Posterior cingulate gyrus (tissue), 11 donors: Measurements from ENCODE around the gene SPIB.
"Not testable (repeated sequence)": the region's sequence is repeated elsewhere in the genome, so short reads cannot be mapped to it uniquely, and the experiment has no call there.

Source experiments
- DNase-seq, 10 donors: peaks; one replicate each; pipeline versions ENCODE4 v3.0.0 to v3.0.0-alpha.2; 2020 to 2021; ENCODE audit warnings: mixed read lengths in 3 of 10
- intact Hi-C: fragments of 100-400 bp; cut with DNase I; formaldehyde crosslinking; loops from one replicate; pipeline ENCODE4 v1.15.1; 2023

SPIB gene

DNA sequence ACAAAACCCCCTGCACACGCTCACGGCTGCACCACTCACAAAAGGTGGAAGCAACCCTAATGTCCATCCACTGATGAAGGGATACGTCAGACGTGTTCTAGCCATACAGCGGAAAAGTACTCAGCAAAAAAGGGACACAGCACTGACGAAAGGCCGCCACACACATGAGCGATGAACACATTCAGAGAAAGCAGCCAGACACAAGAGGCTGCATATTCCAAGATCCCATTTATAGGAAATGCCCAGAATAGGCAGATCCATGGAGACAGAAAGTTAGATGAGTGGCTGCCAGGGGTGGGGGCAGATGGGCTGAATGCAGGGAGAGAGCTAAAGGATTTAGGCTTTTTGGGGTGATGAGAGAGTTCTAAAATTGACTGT, 30.9 kb upstream of the SPIB start:
- DNase-seq = peak in 3 of 10 donors; percentile 20 to 53 (median 23)
- intact Hi-C loops = no loop called here

GRCh38 chr19:50390295-50390694, 28.4 kb upstream of the SPIB start:
- DNase-seq, intact Hi-C loops: not testable (repeated sequence)

DNA sequence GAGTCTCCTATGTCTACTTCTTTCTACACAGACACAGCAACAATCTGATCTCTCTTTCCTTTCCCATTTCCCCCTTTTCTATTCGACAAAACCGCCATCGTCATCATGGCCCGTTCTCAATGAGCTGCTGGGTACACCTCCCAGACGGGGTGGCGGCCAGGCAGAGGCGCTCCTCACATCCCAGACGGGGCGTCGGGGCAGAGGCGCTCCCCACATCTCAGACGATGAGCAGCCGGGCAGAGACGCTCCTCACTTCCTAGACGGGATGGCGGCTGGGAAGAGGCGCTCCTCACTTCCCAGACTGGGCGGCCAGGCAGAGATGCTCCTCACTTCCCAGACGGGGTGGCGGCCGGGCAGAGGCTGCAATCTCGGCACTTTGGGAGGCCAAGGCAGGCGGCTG, 27.8 kb upstream of the SPIB start:
- DNase-seq = not testable (repeated sequence)

DNA sequence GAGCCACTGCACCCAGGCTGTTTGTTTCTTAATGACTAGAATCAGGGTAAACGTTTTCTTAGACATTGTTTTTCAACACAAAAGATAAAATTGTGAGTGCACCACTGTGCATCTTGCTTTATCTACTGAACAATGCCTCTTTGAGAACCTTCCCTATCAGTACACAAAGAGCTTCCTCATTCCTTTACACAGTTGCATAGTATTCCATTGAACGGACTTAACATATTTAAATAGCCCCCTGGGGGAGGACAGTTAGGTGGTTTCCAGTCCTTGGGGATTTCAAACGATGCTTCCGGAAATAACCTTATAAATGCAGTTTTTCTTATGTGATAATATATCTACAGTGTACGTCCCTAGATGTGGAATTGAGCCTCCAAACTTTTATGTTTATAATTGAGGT, 26.0 kb upstream of the SPIB start:
- DNase-seq = no peak
- intact Hi-C loops = no loop called here

More for the DNA sequence above, 27.8 kb upstream of the SPIB start:
- intact Hi-C loops = not testable (repeated sequence)

DNA sequence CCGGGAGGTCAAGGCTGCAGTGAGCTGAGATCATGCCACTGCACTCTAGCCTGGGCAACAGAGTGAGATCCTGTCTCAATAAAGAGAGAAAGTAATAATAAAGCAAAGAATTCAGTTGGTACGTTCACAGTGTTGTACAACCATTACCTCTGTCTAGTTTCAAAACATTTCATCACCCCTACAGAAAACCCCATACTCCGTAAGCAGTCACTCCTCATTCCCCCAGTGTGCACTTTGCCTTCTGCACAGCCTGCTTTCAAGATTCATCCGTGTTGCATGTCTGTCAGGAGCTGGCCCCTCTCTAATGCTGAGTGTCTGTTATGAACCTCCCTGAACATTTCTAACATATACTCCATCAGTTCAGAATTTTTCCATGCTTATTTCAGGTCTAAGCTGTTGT, 25.1 kb upstream of the SPIB start:
- no peak for DNase-seq
- intact Hi-C loops = no loop called here

- intact Hi-C loops = no loop called here
- DNase-seq = no peak
Observed at GRCh38 chr19:50394017-50394416, 24.7 kb upstream of the SPIB start.

DNA sequence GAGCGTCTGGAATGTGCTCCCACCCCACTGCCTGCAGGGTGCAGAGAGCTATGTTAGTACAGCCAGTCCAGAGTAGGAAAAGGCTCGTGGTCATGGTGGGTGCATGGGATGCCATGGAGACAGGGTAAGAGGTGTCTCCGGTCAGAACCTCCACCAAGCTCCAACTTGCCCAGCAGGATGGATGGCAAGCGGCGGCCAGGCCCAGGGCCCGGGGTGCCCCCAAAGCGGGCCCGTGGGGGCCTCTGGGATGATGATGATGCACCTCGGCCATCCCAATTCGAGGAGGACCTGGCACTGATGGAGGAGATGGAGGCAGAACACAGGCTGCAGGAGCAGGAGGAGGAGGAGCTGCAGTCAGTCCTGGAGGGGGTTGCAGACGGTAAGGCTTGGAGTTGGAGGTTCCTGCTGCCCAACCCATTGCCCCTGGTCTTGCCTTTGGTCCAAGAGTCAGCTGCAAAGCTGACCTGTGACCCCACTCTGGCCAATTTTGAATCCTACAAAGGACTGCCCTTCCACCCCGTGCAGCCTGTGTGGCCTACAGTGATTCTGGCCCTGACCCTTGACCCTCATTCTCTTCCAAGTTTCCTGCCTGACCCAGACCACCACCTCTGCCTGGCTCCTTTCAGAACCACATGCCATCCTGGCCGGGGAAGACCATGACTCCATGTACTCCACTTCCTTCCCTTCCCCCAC, 19.9 kb upstream of the SPIB start:
- peak in 1 of 10 donors; percentile 36 for DNase-seq
- intact Hi-C loops = no loop called here

DNA sequence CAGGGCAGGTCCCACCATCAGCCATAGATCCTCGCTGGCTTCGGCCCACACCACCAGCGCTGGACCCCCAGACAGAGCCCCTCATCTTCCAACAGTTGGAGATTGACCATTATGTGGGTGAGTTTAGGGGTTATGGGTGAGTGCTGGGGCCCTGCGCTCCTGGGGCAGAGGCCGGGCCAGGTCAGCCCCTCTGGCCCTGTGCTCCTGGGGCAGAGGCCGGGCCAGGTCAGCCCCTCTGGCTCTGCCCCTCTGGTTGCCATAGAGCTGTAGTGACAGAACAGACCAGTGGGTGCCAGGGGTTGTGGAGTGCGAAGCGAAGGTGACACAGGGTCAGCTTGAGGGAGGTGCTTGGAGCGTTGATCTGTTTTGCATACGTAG, 19.4 kb upstream of the SPIB start:
- DNase-seq = peak in 1 of 10 donors; percentile 54
- intact Hi-C loops = no loop called here

GRCh38 chr19:50401605-50402450, 16.9 kb upstream of the SPIB start:
- intact Hi-C loops = no loop called here
- peak in 1 of 10 donors; percentile 79 for DNase-seq

GRCh38 chr19:50402544-50403301, 16.0 kb upstream of the SPIB start:
- intact Hi-C loops = no loop called here
- peak in 2 of 10 donors; percentile 54 to 56 for DNase-seq

GRCh38 chr19:50406156-50406820, 12.4 kb upstream of the SPIB start:
- intact Hi-C loops = no loop called here
- DNase-seq = no peak

DNA sequence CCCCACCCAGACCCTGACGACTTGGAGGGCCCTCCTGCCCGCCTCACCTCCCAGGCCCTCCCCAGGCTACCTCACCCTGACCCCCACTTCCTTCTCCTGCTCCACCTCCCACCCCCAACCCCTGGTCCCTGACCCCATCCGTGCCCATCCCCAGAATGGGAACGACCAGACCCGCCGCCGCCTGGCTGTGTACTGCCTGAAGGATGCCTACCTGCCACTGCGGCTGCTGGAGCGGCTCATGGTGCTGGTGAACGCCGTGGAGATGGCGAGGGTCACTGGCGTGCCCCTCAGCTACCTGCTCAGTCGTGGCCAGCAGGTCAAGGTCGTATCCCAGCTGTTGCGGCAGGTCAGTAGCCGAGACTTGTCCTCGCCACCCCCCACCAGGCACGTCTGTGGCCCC, 11.9 kb upstream of the SPIB start:
- no peak for DNase-seq
- intact Hi-C loops = no loop called here

DNA sequence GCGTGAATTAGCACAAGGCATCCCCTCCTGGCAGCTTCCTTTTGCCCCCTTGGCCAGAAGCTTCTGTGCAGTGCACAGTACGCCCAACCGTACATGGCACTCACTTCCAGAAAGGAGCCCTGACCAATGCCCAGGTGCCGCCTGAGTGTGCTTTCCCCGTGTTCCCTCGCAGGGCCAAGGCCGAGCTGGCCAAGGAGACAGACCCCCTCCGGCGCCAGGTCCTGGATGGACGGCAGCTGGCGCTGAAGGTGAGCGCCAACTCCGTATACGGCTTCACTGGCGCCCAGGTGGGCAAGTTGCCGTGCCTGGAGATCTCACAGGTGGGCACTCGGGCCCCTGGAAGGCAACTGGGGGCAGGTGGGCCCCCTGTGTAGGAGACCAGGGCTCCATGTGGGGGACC, 9.4 kb upstream of the SPIB start:
- intact Hi-C loops = no loop called here
- DNase-seq = no peak

DNA sequence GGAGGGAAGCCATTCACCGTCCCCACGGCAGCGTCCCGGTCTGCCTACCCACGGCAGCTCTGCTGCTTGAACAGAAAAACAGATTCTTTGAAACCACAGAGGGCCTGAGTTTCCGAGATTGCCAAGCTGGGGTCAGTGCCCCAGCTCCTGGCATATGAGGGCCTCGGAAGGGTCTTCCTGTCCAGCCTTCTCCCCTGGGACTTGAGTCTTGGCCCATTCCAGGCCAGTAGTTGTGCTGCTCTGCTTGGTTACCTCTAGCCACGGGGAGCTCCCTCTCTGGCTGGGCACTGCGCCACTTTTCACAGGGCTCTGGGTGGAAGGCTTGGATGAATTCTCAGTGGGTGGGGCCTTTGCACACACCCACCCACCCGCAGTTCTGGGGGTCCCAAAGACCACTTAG, 8.6 kb upstream of the SPIB start:
- intact Hi-C loops = no loop called here
- DNase-seq = no peak

DNA sequence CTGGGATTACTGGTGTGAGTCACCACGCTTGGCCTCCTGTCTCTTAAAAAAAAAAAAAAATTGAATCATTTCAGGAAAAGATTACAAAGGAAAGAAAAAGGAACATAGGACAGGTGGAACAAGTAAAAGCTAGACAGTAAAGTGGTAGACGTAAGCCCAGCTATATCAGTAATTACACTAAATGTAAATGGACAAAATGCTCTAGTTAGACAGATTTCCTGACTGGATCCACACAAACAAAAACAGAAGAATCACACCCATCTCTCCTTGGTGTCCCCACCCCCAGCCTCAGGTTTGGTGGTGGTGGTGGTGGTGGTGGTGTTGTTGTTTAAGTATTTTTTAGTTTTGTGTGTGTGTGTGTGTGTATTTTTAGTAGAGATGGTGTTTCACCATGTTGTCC, 6.3 kb upstream of the SPIB start:
- intact Hi-C loops = no loop called here
- DNase-seq = no peak

- intact Hi-C loops = no loop called here
Observed at GRCh38 chr19:50413096-50413495, 5.6 kb upstream of the SPIB start.

GRCh38 chr19:50413531-50413930, 5.2 kb upstream of the SPIB start:
- no peak for DNase-seq
- intact Hi-C loops = no loop called here

More at GRCh38 chr19:50413096-50413495, 5.6 kb upstream of the SPIB start:
- DNase-seq = no peak

- peak; percentile 40 to 95 (median 70) for DNase-seq
- intact Hi-C loops = no loop called here
Observed at GRCh38 chr19:50414864-50415660, 3.7 kb upstream of the SPIB start.

DNA sequence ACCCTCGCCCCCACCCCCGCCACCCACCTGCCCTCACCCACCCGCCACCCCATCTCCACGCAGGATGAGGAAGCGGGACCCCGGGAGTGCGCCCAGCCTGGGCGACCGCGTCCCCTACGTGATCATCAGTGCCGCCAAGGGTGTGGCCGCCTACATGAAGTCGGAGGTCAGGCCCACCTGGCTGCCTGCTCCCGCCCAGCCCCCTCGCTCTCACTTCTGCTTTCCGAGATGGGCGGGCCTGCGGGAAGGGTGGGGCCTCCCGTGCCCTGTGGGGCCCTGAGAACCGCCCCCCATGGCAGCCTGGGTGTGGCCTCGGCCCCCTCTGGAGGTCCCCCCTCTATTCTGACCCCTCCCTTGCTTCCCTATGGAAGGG, 3.1 kb upstream of the SPIB start:
- intact Hi-C loops = no loop called here

More for the DNA sequence above, 3.1 kb upstream of the SPIB start:
- no peak for DNase-seq
